ENCODE data around the gene AFDN. TPM values are rescaled to one million over a fixed set of nuclear protein-coding genes. Genes with fewer than 3 reads are reported as not detected.

AFDN gene
- total and polyA plus RNA-seq, 2 of the 8 experiments (the other 6 are each of a cell fraction or from before 2014, with no cell fraction given), result 53.4 to 192 TPM

DNA sequence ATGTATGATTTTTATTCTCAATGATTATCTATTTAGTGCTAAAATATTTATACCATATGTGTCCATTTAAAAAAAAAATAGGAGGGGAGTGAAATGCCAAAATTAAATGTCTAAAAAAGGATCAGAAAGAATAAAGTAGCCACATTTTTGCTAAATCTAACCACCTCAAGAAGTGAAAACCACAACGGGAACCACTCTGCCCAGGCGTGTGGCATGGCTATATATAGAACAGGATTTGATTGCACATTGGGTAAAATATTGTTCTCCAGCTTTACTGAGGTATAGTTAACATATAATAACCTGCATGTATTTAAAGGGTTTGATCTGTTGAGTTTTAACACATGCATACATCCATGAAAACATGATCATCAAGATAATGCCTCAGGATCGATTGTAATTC, 19.0 kb upstream of the AFDN start (continued):
- TF ChIP-seq, protein P1, sequence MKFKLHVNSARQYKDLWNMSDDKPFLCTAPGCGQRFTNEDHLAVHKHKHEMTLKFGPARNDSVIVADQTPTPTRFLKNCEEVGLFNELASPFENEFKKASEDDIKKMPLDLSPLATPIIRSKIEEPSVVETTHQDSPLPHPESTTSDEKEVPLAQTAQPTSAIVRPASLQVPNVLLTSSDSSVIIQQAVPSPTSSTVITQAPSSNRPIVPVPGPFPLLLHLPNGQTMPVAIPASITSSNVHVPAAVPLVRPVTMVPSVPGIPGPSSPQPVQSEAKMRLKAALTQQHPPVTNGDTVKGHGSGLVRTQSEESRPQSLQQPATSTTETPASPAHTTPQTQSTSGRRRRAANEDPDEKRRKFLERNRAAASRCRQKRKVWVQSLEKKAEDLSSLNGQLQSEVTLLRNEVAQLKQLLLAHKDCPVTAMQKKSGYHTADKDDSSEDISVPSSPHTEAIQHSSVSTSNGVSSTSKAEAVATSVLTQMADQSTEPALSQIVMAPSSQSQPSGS (IDR thresholded peaks at IDR 0.05; ENCODE audit: low read length), result no peak
- no peak for TF ChIP-seq SIRT6 (IDR thresholded peaks at IDR 0.05; ENCODE audit: low read length)
- no peak for TF ChIP-seq POLR2A (IDR thresholded peaks at IDR 0.05; ENCODE audit: control extremely low read depth in 1 of 2, low read depth in 2 of 2, low read length in 2 of 2)
- TF ChIP-seq CTBP2 (IDR thresholded peaks at IDR 0.05; ENCODE audit: borderline replicate concordance, insufficient read depth, insufficient read length, low read length), result no peak

Measured in H1 (cell line).